Heart right ventricle (tissue), 16 donors: ENCODE measurements around the gene TMEM114. TPM values are rescaled to one million over a fixed set of nuclear protein-coding genes. Genes with fewer than 3 reads are reported as not detected.

Experiments used
- ATAC-seq, 8 donors: fragments of 200-7000 bp; cut with Tn5 transposase; one replicate each; pipeline ENCODE4 v1.9.1; 2020; ENCODE audit warnings: mild to moderate bottlenecking in 8 of 8, moderate library complexity in 8 of 8, moderate number of reproducible peaks in 1 of 8
- DNase-seq, 2 donors: peaks; one replicate each; pipeline ENCODE4 v3.0.0-alpha.2; 2020
- H3K27ac ChIP-seq, 10 donors: fragments of 200-600 bp; sonication (generic) in 2 of 10; one replicate each; pipeline versions ENCODE4 v1.5.0 to v1.8.0; 2020 to 2022; ENCODE audit warnings: mild to moderate bottlenecking in 3 of 10
- H3K27me3 ChIP-seq, 7 donors: fragments of 200-600 bp; one replicate each; pipeline ENCODE4 v1.8.0; 2021 to 2022; ENCODE audit warnings: mild to moderate bottlenecking in 2 of 7
- H3K36me3 ChIP-seq, 9 donors: fragments of 200-600 bp; sonication (generic) in 1 of 9; one replicate each; pipeline versions ENCODE4 v1.5.0 to v1.8.0; 2020 to 2022; ENCODE audit warnings: mild to moderate bottlenecking in 2 of 9
- H3K4me1 ChIP-seq, 9 donors: fragments of 200-600 bp; sonication (generic) in 1 of 9; one replicate each; pipeline versions ENCODE4 v1.5.0 to v1.8.0; 2020 to 2022; ENCODE audit warnings: mild to moderate bottlenecking in 4 of 9
- H3K4me3 ChIP-seq, 10 donors: fragments of 200-600 bp; sonication (generic) in 2 of 10; one replicate each; pipeline versions ENCODE4 v1.5.0 to v1.8.0; 2020 to 2022; ENCODE audit warnings: mild to moderate bottlenecking in 7 of 10, moderate library complexity in 2 of 10
- H3K9me3 ChIP-seq, 11 donors: fragments of 200-600 bp in 10 of 11; sonication (generic) in 2 of 11; one replicate each; pipeline versions ENCODE4 v1.5.0 to v1.8.0; 2013 to 2022; ENCODE audit warnings: mild to moderate bottlenecking in 2 of 11, control low read depth in 1 of 11, moderate library complexity in 1 of 11
- CTCF ChIP-seq, 9 donors: fragments of 200-600 bp; sonication (generic) in 2 of 9; IDR thresholded peaks; one replicate each; pipeline versions ENCODE4 v1.5.0 to v1.8.0; 2021 to 2022; ENCODE audit warnings: antibody characterized with exemption in 9 of 9, mild to moderate bottlenecking in 5 of 9, moderate library complexity in 1 of 9
- WGBS, 2 donors: extraction: QIAGEN DNeasy Blood & Tissue Kit; methylation state at CpG; one replicate each; pipeline ENCODE4 v1.1.7; 2013; ENCODE audit warnings: inconsistent platforms in 1 of 2; 5-methylcytosine and 5-hydroxymethylcytosine counted together
- intact Hi-C, 10 donors: fragments of 100-400 bp; cut with DNase I; formaldehyde crosslinking; loops; one replicate each; pipeline versions ENCODE4 v1.11.1 to v1.14.2; 2022
- polyA plus RNA-seq, 2 donors: library from polyadenylated mRNA; stranded (reverse); fragments of 200-250 nt; gene quantifications; one replicate each; pipeline ENCODE4 v1.2.3, GENCODE V29; 2013
- total RNA-seq, 10 donors: library from RNA; stranded (reverse); fragmentation: NEBNext Ultra II Directional in 3 of 10; extraction: Animal tissue kit (Norgen Biotek cat#: 25700) in 3 of 10; gene quantifications; one replicate each; pipeline versions ENCODE4 v1.2.1 to v1.2.4, GENCODE V29; 2021 to 2023
- donor health status: Arrhythmogenic right ventricular cardiomyopathy.
- donor health status: ischemic (EF 13 %, LVEDD 7.1; RV severe dilation, severe dysfunction).
- donor health status: healthy with polysubstance abuse.
- donor health status: DM: no; HTN: yes; CAD: no.
- donor health status: DM: no; HTN: no; CAD: no.
- donor health status: ischemic (EF 25% LVEDD 6.9; RV normal size, moderate dysfunction).
- donor health status: ischemic (EF 25% LVEDD 5.7; RV mildly dilated, moderate dysfunction).
- donor health status: healthy.
- donor health status: DM: yes; HTN: yes; CAD: no.
- donor health status: Ischemic cardiomyopathy.
- donor health status: ischemic (EF 35%, LVEDD 5.7; RV mildly dilated, moderate dysfunction).
- donor health status: nonischemic (EF 11% LVEDD 7.7; RV severe dilation, severe dysfunction).
- donor health status: DM: yes; HTN: yes; CAD: no.
- donor health status: PGD.
- donor health status: ischemic (EF 29% LVEDD 5.4; RV normal size, mild dysfunction).
- donor health status: nonischemic (EF 23%, LVEDD 6.1; RV moderate dilation, normal function).

TMEM114 gene
- total and polyA plus RNA-seq, 12 donors = 0.34 to 0.37 TPM; not detected in 10

GRCh38 chr16:8607214-8607613 lies 16.9 kb upstream of the TMEM114 start:
- H3K9me3 ChIP-seq = peaks cover 0 to 9% (median 0%) of the 10 kb centered on the region in 11 donors
- H3K27ac ChIP-seq = no peak overlapping the region
- 70 to 73% methylated on average over 9 of the region's 9 CpGs for WGBS, 2 donors
- H3K36me3 ChIP-seq = no peaks in the 10 kb centered on the region
- peaks cover 0 to 37% (median 5%) of the 10 kb centered on the region in 7 donors for H3K27me3 ChIP-seq
- TF ChIP-seq CTCF (IDR thresholded peaks at IDR 0.05) = no peak
- intact Hi-C loops = no loop called here
- DNase-seq (no peak), ATAC-seq (no peak)
- no peak overlapping the region for H3K4me3 ChIP-seq
- no peaks in the 10 kb centered on the region for H3K4me1 ChIP-seq

- no peak for DNase-seq
- Histone ChIP-seq H3K27me3 (peaks cover 0 to 26% (median 2%) of the 10 kb centered on the region in 7 donors), H3K36me3 (no peaks in the 10 kb centered on the region), H3K27ac (no peak overlapping the region), H3K9me3 (peaks cover 0 to 18% (median 0%) of the 10 kb centered on the region in 11 donors), H3K4me3 (no peak overlapping the region), H3K4me1 (no peaks in the 10 kb centered on the region)
- TF ChIP-seq CTCF (IDR thresholded peaks at IDR 0.05) = no peak
- no peak for ATAC-seq
- intact Hi-C loops = no loop called here
Observed at GRCh38 chr16:8605554-8605953, 15.2 kb upstream of the TMEM114 start.

- WGBS, 2 donors = 55 to 57% methylated on average over 11 of the region's 11 CpGs
- H3K9me3 ChIP-seq = peaks cover 0 to 25% (median 7%) of the 10 kb centered on the region in 11 donors
- ATAC-seq = peak in 2 of 8 donors; percentile 24 to 33
- H3K36me3 ChIP-seq = no peaks in the 10 kb centered on the region
- no peaks in the 10 kb centered on the region for H3K4me1 ChIP-seq
- H3K4me3 ChIP-seq = no peak overlapping the region
- H3K27me3 ChIP-seq = peaks cover 0 to 8% (median 0%) of the 10 kb centered on the region in 7 donors
- DNase-seq = no peak
- no peak overlapping the region for H3K27ac ChIP-seq
- TF ChIP-seq CTCF (IDR thresholded peaks at IDR 0.05) = no peak
- intact Hi-C loops = no loop called here
Observed at GRCh38 chr16:8600144-8600775, 9.9 kb upstream of the TMEM114 start.

GRCh38 chr16:8596581-8596980 lies 6.3 kb upstream of the TMEM114 start:
- no peak for TF ChIP-seq CTCF (IDR thresholded peaks at IDR 0.05)
- H3K36me3 ChIP-seq = no peaks in the 10 kb centered on the region
- 87 to 89% methylated on average over 1 of the region's 1 CpG for WGBS, 2 donors
- H3K27ac ChIP-seq = no peak overlapping the region
- no peaks in the 10 kb centered on the region for H3K4me1 ChIP-seq
- DNase-seq (no peak), ATAC-seq (no peak)
- H3K4me3 ChIP-seq = no peak overlapping the region
- H3K9me3 ChIP-seq = peaks cover 0 to 20% (median 7%) of the 10 kb centered on the region in 11 donors
- peaks cover 0 to 31% (median 22%) of the 10 kb centered on the region in 7 donors for H3K27me3 ChIP-seq
- intact Hi-C loops = no loop called here
